OCI-LY7 (cell line): Measurements from ENCODE around the gene TTC34. TPM values are rescaled to one million over a fixed set of nuclear protein-coding genes. Genes with fewer than 3 reads are reported as not detected.
"Not testable (repeated sequence)": the region's sequence is repeated elsewhere in the genome, so short reads cannot be mapped to it uniquely, and the experiment has no call there.

ENCODE experiments used
- BruUV-seq: library from RNA; stranded (reverse); fragments of 400-500 nt; replicated peaks from 2 replicates; lab custom pipeline; 2021; lab: Mats Ljungman, UMichigan
- CTCF ChIA-PET: fragments of 300-600 bp; sonication (Branson Sonifier 250); formaldehyde crosslinking; loops from one replicate; lab custom pipeline; 2022; ENCODE audit warnings: antibody characterized with exemption; ENCODE audit not compliant: unreplicated experiment; lab: Charles Lee
- POLR2A ChIA-PET: fragments of 300-600 bp; sonication (Branson Sonifier 250); formaldehyde crosslinking; loops from one replicate; lab custom pipeline; 2022; ENCODE audit warnings: antibody characterized with exemption; lab: Charles Lee
- DNase-seq: peaks from one replicate; pipeline ENCODE4 v3.0.0-alpha.2; 2015; ENCODE audit warnings: low spot score
- H2AFZ ChIP-seq: fragments of 200-600 bp; sonication (generic), shearing (Covaris generic); 2 replicates; pipeline ENCODE4 v1.6.1; 2014; ENCODE audit warnings: mild to moderate bottlenecking, antibody characterized with exemption, low read length, moderate library complexity
- H3K27ac ChIP-seq: fragments of 200-600 bp; sonication (generic); 2 replicates; pipeline ENCODE4 v1.5.1; 2014; ENCODE audit warnings: mixed run types, low read depth, mild to moderate bottlenecking, moderate library complexity, low read length, inconsistent platforms; ENCODE audit not compliant: poor library complexity, severe bottlenecking
- H3K36me3 ChIP-seq: fragments of 200-600 bp; sonication (generic); 2 replicates; pipeline ENCODE4 v1.6.1; 2014; ENCODE audit warnings: mild to moderate bottlenecking, antibody characterized with exemption, low read length, moderate library complexity, mixed read lengths; ENCODE audit not compliant: insufficient read depth
- H3K4me1 ChIP-seq: fragments of 200-600 bp; sonication (generic); 2 replicates; pipeline ENCODE4 v1.5.1; 2014; ENCODE audit warnings: mild to moderate bottlenecking, low read length; ENCODE audit not compliant: insufficient read depth, poor library complexity, severe bottlenecking
- H3K4me2 ChIP-seq: fragments of 200-600 bp; sonication (generic); 2 replicates; pipeline ENCODE4 v1.6.1; 2014; ENCODE audit warnings: mild to moderate bottlenecking, low read length
- H3K4me3 ChIP-seq: fragments of 200-600 bp; sonication (generic); 2 replicates; pipeline ENCODE4 v1.5.1; 2014; ENCODE audit warnings: mild to moderate bottlenecking, low read depth, low read length; ENCODE audit not compliant: poor library complexity, severe bottlenecking
- H3K79me2 ChIP-seq: fragments of 200-600 bp; sonication (generic); 2 replicates; pipeline ENCODE4 v1.6.1; 2016; ENCODE audit warnings: low read depth, mild to moderate bottlenecking, low read length, moderate library complexity, mixed read lengths; ENCODE audit not compliant: insufficient read depth
- H3K9me2 ChIP-seq: fragments of 200-600 bp; sonication (generic); 2 replicates; pipeline ENCODE4 v1.6.1; 2016; ENCODE audit warnings: mild to moderate bottlenecking, low read length, mixed read lengths; ENCODE audit not compliant: insufficient read depth
- H3K9me3 ChIP-seq: fragments of 200-600 bp; sonication (generic); 2 replicates; pipeline ENCODE4 v1.6.1; 2014; ENCODE audit warnings: mild to moderate bottlenecking, mixed run types, low read length, mixed read lengths
- H4K20me1 ChIP-seq: fragments of 200-600 bp; sonication (generic); 2 replicates; pipeline ENCODE4 v1.6.1; 2014; ENCODE audit warnings: mild to moderate bottlenecking, antibody characterized with exemption, low read length, moderate library complexity, mixed read lengths; ENCODE audit not compliant: insufficient read depth
- intact Hi-C: fragments of 100-400 bp; cut with micrococcal nuclease; formaldehyde crosslinking; loops from one replicate; pipeline ENCODE4 v1.10.0; 2022; ENCODE audit not compliant: unreplicated experiment
- total RNA-seq, 2 experiments: library from RNA; depleted of rRNA in 1 of 2; stranded (reverse); fragments of >200 nt in 1 of 2; shearing (Covaris generic) in 1 of 2; gene quantifications; 2 replicates each; pipeline ENCODE4 v1.2.3, GENCODE V29; 2014 to 2022

TTC34 gene
- total RNA-seq, 2 experiments from 2014 or later, result 1.1 to 2.2 TPM

- H4K20me1 ChIP-seq, H3K79me2 ChIP-seq, H3K36me3 ChIP-seq, DNase-seq, BruUV-seq, H3K9me3 ChIP-seq, H3K9me2 ChIP-seq, H2AFZ ChIP-seq, H3K4me2 ChIP-seq, intact Hi-C loops, H3K27ac ChIP-seq, CTCF ChIA-PET, H3K4me3 ChIP-seq, H3K4me1 ChIP-seq, POLR2A ChIA-PET: not testable (repeated sequence)
Measured at GRCh38 chr1:2750041-2750680, 51.3 kb downstream of the TTC34 start.

GRCh38 chr1:2748626-2749025 lies 52.9 kb downstream of the TTC34 start:
- H3K27ac ChIP-seq, H2AFZ ChIP-seq, H3K79me2 ChIP-seq, DNase-seq, BruUV-seq, H3K36me3 ChIP-seq, H4K20me1 ChIP-seq, POLR2A ChIA-PET, H3K4me1 ChIP-seq, H3K9me2 ChIP-seq, CTCF ChIA-PET, intact Hi-C loops, H3K4me3 ChIP-seq, H3K4me2 ChIP-seq, H3K9me3 ChIP-seq: not testable (repeated sequence)

GRCh38 chr1:2694796-2695195 lies 106.7 kb downstream of the TTC34 start:
- H3K4me1 ChIP-seq, H3K4me2 ChIP-seq, DNase-seq, H4K20me1 ChIP-seq, BruUV-seq, H2AFZ ChIP-seq, H3K9me2 ChIP-seq, POLR2A ChIA-PET, H3K79me2 ChIP-seq, intact Hi-C loops, H3K36me3 ChIP-seq, CTCF ChIA-PET, H3K4me3 ChIP-seq, H3K27ac ChIP-seq, H3K9me3 ChIP-seq: not testable (repeated sequence)

GRCh38 chr1:2690180-2690579 lies 111.3 kb downstream of the TTC34 start:
- H2AFZ ChIP-seq, H3K9me2 ChIP-seq, CTCF ChIA-PET, DNase-seq, intact Hi-C loops, POLR2A ChIA-PET, H3K36me3 ChIP-seq, H3K27ac ChIP-seq, H3K4me3 ChIP-seq, H3K4me1 ChIP-seq, H3K4me2 ChIP-seq, H3K79me2 ChIP-seq, H4K20me1 ChIP-seq, BruUV-seq, H3K9me3 ChIP-seq: not testable (repeated sequence)

GRCh38 chr1:2688336-2688665 lies 113.2 kb downstream of the TTC34 start:
- H3K4me1 ChIP-seq, H3K27ac ChIP-seq, BruUV-seq, H3K4me2 ChIP-seq, DNase-seq, H2AFZ ChIP-seq, CTCF ChIA-PET, H3K36me3 ChIP-seq, intact Hi-C loops, H3K9me3 ChIP-seq, POLR2A ChIA-PET, H3K4me3 ChIP-seq, H4K20me1 ChIP-seq, H3K79me2 ChIP-seq, H3K9me2 ChIP-seq: not testable (repeated sequence)

- H3K27ac ChIP-seq, H3K9me2 ChIP-seq, intact Hi-C loops, H3K4me3 ChIP-seq, H3K36me3 ChIP-seq, H3K79me2 ChIP-seq, H3K4me1 ChIP-seq, H3K9me3 ChIP-seq, CTCF ChIA-PET, H2AFZ ChIP-seq, H4K20me1 ChIP-seq, POLR2A ChIA-PET, BruUV-seq, H3K4me2 ChIP-seq, DNase-seq: not testable (repeated sequence)
Measured at GRCh38 chr1:2687638-2688335, 113.7 kb downstream of the TTC34 start.
